Testis (tissue), 3 donors: Measurements from ENCODE around the gene CCDC13. TPM values are rescaled to one million over a fixed set of nuclear protein-coding genes. Genes with fewer than 3 reads are reported as not detected.

Experiments
- DNase-seq: peaks from one replicate; pipeline ENCODE4 v3.0.0-alpha.2; 2019
- H3K27ac ChIP-seq, 2 donors: fragments of 200-600 bp; sonication (generic); one replicate each; pipeline ENCODE4 v1.5.1; 2019
- H3K27me3 ChIP-seq: fragments of 200-600 bp; sonication (generic); one replicate; pipeline ENCODE4 v1.5.1; 2019
- H3K36me3 ChIP-seq: fragments of 200-600 bp; sonication (generic); one replicate; pipeline ENCODE4 v1.5.1; 2017; ENCODE audit warnings: low read depth; ENCODE audit errors: missing control alignments
- H3K4me1 ChIP-seq: fragments of 200-600 bp; sonication (generic); one replicate; pipeline ENCODE4 v1.5.1; 2019
- H3K4me3 ChIP-seq, 2 donors: fragments of 200-600 bp; sonication (generic); one replicate each; pipeline ENCODE4 v1.5.1; 2017 to 2019
- H3K9me3 ChIP-seq: fragments of 200-600 bp; sonication (generic); one replicate; pipeline ENCODE4 v1.5.1; 2017
- CTCF ChIP-seq, 3 experiments: fragments of 450-650 bp in 2 of 3; fragments of 200-600 bp in 1 of 3; sonication (generic) in 1 of 3; IDR thresholded peaks; one replicate each; pipeline ENCODE4 v1.5.1; 2016 to 2019; ENCODE audit warnings: antibody characterized with exemption in 3 of 3, mild to moderate bottlenecking in 2 of 3, moderate library complexity in 1 of 3
- POLR2A ChIP-seq: fragments of 450-650 bp; IDR thresholded peaks from one replicate; pipeline ENCODE4 v1.6.1; 2017; ENCODE audit warnings: antibody characterized with exemption, mild to moderate bottlenecking, moderate library complexity
- WGBS, 2 donors: methylation state at CpG; one replicate each; pipeline ENCODE4 v1.1.5; 2018; 5-methylcytosine and 5-hydroxymethylcytosine counted together
- intact Hi-C: fragments of 100-400 bp; cut with DNase I; formaldehyde crosslinking; loops from one replicate; pipeline ENCODE4 v1.15.1; 2023; ENCODE audit warnings: low total_unique reads
- polyA plus RNA-seq: library from polyadenylated mRNA; stranded (reverse); fragments of 350-450 nt; fragmentation: Illumina TruSeq; extraction: RNeasy Lipid Tissue Mini Kit (QIAGEN cat#74804); gene quantifications from one replicate; pipeline ENCODE4 v1.2.3, GENCODE V29; 2014; ENCODE audit warnings: low read depth, low replicate concordance; ENCODE audit not compliant: insufficient read depth
- total RNA-seq, 2 donors: library from RNA; depleted of rRNA; stranded (reverse); fragments of >200 nt; gene quantifications; one replicate each; pipeline ENCODE4 v1.2.3, GENCODE V29; 2016

The CCDC13 gene
- total and polyA plus RNA-seq, 3 donors from 2014 or later = 6.5 to 23.0 (median 12.5) TPM

DNA sequence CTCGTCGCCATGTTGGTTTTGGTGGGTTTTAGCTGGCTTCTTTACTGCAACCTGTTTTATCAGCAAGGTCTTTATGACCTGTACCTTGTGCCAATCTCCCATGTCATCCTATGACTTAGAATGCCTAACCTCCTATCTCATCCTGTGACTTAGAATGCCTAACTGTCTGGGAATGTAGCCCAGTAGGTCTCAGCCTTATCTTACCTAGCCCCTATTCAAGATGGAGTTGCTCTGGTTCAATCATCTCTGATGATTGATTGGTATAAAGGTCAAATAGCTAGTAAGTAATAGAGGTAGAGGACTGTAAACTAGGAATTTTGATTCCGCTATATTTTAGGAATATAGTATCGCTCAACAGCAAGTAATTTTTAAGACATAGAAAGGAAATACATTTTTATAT is 34.9 kb upstream of the CCDC13 start:
- WGBS, 2 donors = 89 to 92% methylated on average over 4 of the region's 4 CpGs
- no peaks in the 10 kb centered on the region for H3K36me3 ChIP-seq
- intact Hi-C loops = no loop called here
- H3K27me3 ChIP-seq = no peaks in the 10 kb centered on the region
- DNase-seq = no peak
- no peak overlapping the region for H3K4me3 ChIP-seq
- no peak for TF ChIP-seq CTCF (IDR thresholded peaks at IDR 0.05)
- TF ChIP-seq POLR2A = no peak
- no peaks in the 10 kb centered on the region for H3K9me3 ChIP-seq
- H3K4me1 ChIP-seq = peaks cover 9% of the 10 kb centered on the region
- no peak overlapping the region for H3K27ac ChIP-seq

GRCh38 chr3:42805141-42805821 is 32.2 kb upstream of the CCDC13 start:
- 32 to 45% methylated on average over 11 to 23 of the region's 23 CpGs for WGBS, 2 donors
- Histone ChIP-seq H3K36me3 (no peaks in the 10 kb centered on the region), H3K4me1 (peaks cover 15% of the 10 kb centered on the region), H3K27me3 (no peaks in the 10 kb centered on the region), H3K4me3 (peak overlapping the region; percentile 86 to 90), H3K9me3 (no peaks in the 10 kb centered on the region), H3K27ac (peak overlapping the region in 1 of 2 donors; percentile 95)
- TF ChIP-seq POLR2A (no peak), CTCF (IDR thresholded peaks at IDR 0.05) (no peak)
- intact Hi-C loops = no loop called here
- DNase-seq = peak; percentile 42

DNA sequence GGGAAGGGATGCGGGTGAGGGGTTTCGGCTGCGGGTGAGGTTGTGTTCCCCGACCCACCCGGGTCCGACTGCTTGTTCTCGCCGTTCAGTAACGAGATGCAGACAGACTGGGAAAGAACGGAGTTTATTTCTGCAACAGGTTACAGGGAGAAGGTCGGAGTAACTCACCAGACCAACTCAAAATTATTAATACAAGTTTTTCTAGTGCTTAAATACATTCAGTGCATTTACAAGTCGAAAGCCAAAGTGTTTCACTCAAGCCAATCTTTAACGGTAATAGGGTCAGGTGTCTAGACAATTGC is 31.7 kb upstream of the CCDC13 start:
- no peaks in the 10 kb centered on the region for H3K36me3 ChIP-seq
- WGBS, 2 donors = 0% methylated on average over 8 to 13 of the region's 13 CpGs
- H3K27me3 ChIP-seq = no peaks in the 10 kb centered on the region
- peak overlapping the region; percentile 86 to 90 for H3K4me3 ChIP-seq
- peaks cover 15% of the 10 kb centered on the region for H3K4me1 ChIP-seq
- no peaks in the 10 kb centered on the region for H3K9me3 ChIP-seq
- H3K27ac ChIP-seq = peak overlapping the region; percentile 93 to 95
- TF ChIP-seq POLR2A = no peak
- TF ChIP-seq CTCF (IDR thresholded peaks at IDR 0.05) = no peak
- no peak for DNase-seq
- intact Hi-C loops = no loop called here

DNA sequence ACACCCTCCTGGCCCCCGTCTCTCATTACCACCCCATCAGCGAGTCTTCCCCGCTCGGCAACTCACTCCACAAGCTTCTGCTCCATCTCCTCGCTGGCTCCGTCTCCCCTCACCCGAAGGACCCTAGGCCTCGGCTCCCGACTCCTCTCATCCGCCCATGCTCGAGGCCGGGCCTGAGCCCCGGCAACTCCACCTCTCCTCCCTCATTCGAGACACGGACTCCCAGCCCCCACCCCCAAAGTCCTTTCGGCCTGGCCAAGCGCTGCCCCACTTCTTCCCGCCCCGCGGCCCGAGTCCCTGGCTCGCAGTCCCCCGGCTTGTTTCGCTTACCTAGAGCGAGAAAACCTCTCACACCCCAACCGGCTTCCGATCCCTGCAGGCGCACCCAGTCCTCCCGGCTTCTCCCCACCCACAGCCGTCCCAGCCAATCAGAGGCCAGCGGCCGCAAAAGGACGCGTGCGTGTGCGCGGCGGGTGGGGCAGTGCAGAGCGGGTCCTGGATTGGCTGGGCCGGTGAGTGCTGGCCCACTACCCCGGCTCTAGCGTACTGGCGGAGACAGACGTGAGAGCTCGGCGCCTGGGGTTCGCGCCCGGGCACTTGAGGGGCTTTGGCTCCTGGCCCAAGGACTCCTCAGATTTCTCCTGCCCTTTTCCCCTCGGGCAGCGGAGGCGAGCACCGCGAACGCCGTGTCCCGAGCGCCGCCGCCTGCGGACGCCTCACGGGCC is 31.2 kb upstream of the CCDC13 start, which contains the start of gene HIGD1A:
HIGD1A (minus strand) TSS at position 385 of the 725 bp plus-strand sequence. CDS start 10,237 bp downstream, outside the sequence.
- 0% methylated on average over 18 to 63 of the region's 63 CpGs for WGBS, 2 donors
- H3K36me3 ChIP-seq = no peaks in the 10 kb centered on the region
- no peaks in the 10 kb centered on the region for H3K9me3 ChIP-seq
- DNase-seq = peak; percentile 98
- H3K4me1 ChIP-seq = peaks cover 15% of the 10 kb centered on the region
- peak within 1 kb of the TSS; percentile 93 to 95 for H3K27ac ChIP-seq
- peak within 1 kb of the TSS; percentile 86 to 90 for H3K4me3 ChIP-seq
- peak in 1 of 3 experiments; percentile 14 for TF ChIP-seq CTCF (IDR thresholded peaks at IDR 0.05)
- peak; percentile 76 for TF ChIP-seq POLR2A
- no peaks in the 10 kb centered on the region for H3K27me3 ChIP-seq
- intact Hi-C loops = no loop called here
